MM.1S (cell line): ENCODE results near the gene SYTL5.

Experiments
- EZH2 ChIP-seq: fragments of 300-600 bp; sonication (generic); optimal IDR thresholded peaks from 2 replicates; pipeline ENCODE3; 2017; ENCODE audit warnings: low read depth, mild to moderate bottlenecking, antibody characterized with exemption, low read length, mixed read lengths
- EZH2phosphoT487 ChIP-seq: fragments of 300-600 bp; sonication (generic); IDR thresholded peaks from 2 replicates; pipeline ENCODE4 v1.6.1; 2018; ENCODE audit warnings: antibody characterized with exemption, low read length
- TF ChIP-seq, protein P1 (sequence below): fragments of 300-600 bp; sonication (generic); IDR thresholded peaks from 2 replicates; pipeline ENCODE4 v1.5.1; 2016; ENCODE audit warnings: antibody characterized with exemption, low read length, mixed read lengths

- TF ChIP-seq, protein P1, sequence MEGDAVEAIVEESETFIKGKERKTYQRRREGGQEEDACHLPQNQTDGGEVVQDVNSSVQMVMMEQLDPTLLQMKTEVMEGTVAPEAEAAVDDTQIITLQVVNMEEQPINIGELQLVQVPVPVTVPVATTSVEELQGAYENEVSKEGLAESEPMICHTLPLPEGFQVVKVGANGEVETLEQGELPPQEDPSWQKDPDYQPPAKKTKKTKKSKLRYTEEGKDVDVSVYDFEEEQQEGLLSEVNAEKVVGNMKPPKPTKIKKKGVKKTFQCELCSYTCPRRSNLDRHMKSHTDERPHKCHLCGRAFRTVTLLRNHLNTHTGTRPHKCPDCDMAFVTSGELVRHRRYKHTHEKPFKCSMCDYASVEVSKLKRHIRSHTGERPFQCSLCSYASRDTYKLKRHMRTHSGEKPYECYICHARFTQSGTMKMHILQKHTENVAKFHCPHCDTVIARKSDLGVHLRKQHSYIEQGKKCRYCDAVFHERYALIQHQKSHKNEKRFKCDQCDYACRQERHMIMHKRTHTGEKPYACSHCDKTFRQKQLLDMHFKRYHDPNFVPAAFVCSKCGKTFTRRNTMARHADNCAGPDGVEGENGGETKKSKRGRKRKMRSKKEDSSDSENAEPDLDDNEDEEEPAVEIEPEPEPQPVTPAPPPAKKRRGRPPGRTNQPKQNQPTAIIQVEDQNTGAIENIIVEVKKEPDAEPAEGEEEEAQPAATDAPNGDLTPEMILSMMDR: no peak
- TF ChIP-seq EZH2phosphoT487 (no peak), EZH2 (no peak)
Measured at GRCh38 chrX:38036466-38036865, 30.1 kb downstream of the SYTL5 start.
